ENCODE results near the gene RPL13. TPM values are rescaled to one million over a fixed set of nuclear protein-coding genes. Genes with fewer than 3 reads are reported as not detected.

Gene RPL13
- total and polyA plus RNA-seq, 2 of the 8 experiments (the other 6 are each of a cell fraction or from before 2014, with no cell fraction given) = 2,162 to 7,384 TPM

DNA sequence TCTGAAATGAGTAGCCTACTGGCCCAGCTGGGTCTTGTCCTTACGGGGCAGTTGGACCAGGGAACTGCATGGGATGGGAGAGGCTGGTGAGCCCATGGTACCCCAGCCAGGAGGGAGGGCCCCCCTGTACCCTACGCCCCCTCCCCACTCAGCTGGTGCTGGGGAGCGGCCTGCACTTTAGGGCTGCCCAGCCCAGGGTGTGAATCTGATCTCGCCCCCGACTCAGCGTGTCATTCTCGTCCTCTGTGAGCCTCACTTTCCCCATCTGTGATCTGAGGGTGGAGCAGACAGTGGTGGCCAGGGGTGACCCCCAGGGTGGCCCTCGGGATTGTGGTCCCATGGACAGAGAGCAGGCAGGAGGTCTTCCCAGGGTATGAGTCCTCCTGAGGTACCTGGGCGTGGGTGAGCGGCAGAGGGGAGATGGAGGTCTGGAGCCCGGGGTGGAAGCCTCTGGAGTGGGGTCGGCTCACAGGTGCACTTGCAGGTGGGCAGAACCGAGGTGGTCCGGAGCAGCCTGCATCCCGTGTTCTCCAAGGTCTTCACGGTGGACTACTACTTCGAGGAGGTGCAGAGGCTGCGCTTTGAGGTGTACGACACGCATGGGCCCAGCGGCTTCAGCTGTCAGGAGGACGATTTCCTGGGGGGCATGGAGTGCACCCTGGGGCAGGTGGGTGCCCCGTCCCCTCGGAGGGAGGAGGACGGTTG is 16.7 kb downstream of the RPL13 start:
- no peak for DNase-seq (ENCODE audit: low read depth in 1 of 2, low spot score in 2 of 2)
- Histone ChIP-seq H2BK20ac (ENCODE audit: low read length) (no peak overlapping the region), H2BK5ac (ENCODE audit: low read depth, low read length) (no peak overlapping the region), H4K8ac (ENCODE audit: extremely low read depth, insufficient read depth, low read length) (no peak overlapping the region), H3K23ac (ENCODE audit: insufficient read length) (no peak overlapping the region), H3K27me3 (replicated peaks in 1 of 4; ENCODE audit: control insufficient read depth in 3 of 4, extremely low read depth in 1 of 4, insufficient read depth in 3 of 4, low read length in 3 of 4) (peaks cover 4 to 30% (median 21%) of the 10 kb centered on the region in 4 experiments; a peak in 6 of 7 replicates), H3K4me2 (ENCODE audit: insufficient read depth in 1 of 2, low read depth in 2 of 2, low read length in 2 of 2) (peak overlapping the region; percentile 62 to 82; a peak in 3 of 4 replicates), H3K4ac (replicated peaks; ENCODE audit: insufficient read length, low read depth, low read length) (peak overlapping the region; percentile 69), H3K4me3 (ENCODE audit: extremely low read depth in 1 of 4, insufficient read depth in 2 of 4, low read depth in 3 of 4, low read length in 4 of 4) (peak overlapping the region in 2 of 4 experiments; percentile 72 to 86; a peak in 1 of 8 replicates), H4K20me1 (replicated peaks in 1 of 2; ENCODE audit: control insufficient read depth in 1 of 2, insufficient read depth in 2 of 2, low read length in 2 of 2) (peaks cover 0 to 10% of the 10 kb centered on the region in 2 experiments), H3K23me2 (ENCODE audit: low read depth, low read length) (peaks cover 6% of the 10 kb centered on the region; the same call in 1 of the 2 replicates), H3K79me2 (ENCODE audit: control insufficient read depth in 1 of 2, insufficient read depth in 2 of 2, low read length in 2 of 2) (no peaks in the 10 kb centered on the region), H3K79me1 (ENCODE audit: low read depth, low read length) (peaks cover 4% of the 10 kb centered on the region; the same call in 1 of the 2 replicates), H4K91ac (replicated peaks; ENCODE audit: insufficient read length, low read length) (no peak overlapping the region), H4K5ac (ENCODE audit: insufficient read length, low read depth, low read length) (no peak overlapping the region), H3K56ac (replicated peaks; ENCODE audit: insufficient read length, low read depth, low read length) (no peak overlapping the region), H3K18ac (ENCODE audit: extremely low read depth, low read length) (no peak overlapping the region), H2AK5ac (ENCODE audit: low read depth, low read length) (no peak overlapping the region), H3K14ac (ENCODE audit: insufficient read length) (no peak overlapping the region), H3K27ac (ENCODE audit: low read depth, low read length) (no peak overlapping the region), H3K9ac (replicated peaks in 1 of 4; ENCODE audit: extremely low read depth in 1 of 4, low read depth in 3 of 4, low read length in 3 of 4) (no peak overlapping the region), H3K36me3 (ENCODE audit: control insufficient read depth in 2 of 4, insufficient read depth in 4 of 4, low read length in 3 of 4) (peaks cover 0 to 14% (median 2%) of the 10 kb centered on the region in 4 experiments; a peak in 5 of 8 replicates), H2BK15ac (ENCODE audit: low read length) (no peak overlapping the region), H2BK12ac (ENCODE audit: low read depth, low read length) (no peak overlapping the region), H3K4me1 (replicated peaks in 1 of 4; ENCODE audit: control insufficient read depth in 3 of 4, insufficient read depth in 4 of 4, low read length in 3 of 4) (peaks cover 0 to 10% (median 6%) of the 10 kb centered on the region in 4 experiments; a peak in 5 of 7 replicates), H2AFZ (ENCODE audit: low read length) (no peak overlapping the region), H2BK120ac (replicated peaks; ENCODE audit: low read depth, low read length) (no peak overlapping the region), H3K9me3 (ENCODE audit: insufficient read depth in 2 of 2, low read depth in 1 of 2, low read length in 1 of 2) (peaks cover 0 to 4% of the 10 kb centered on the region in 2 experiments; a peak in 2 of 4 replicates)
- no peak for FAIRE-seq
- 87% methylated on average over 23 of the region's 25 CpGs; no CpG with 5 or more reads in 1 of the 2 experiments for WGBS, 2 experiments (ENCODE audit: extremely low coverage in 1 of 2, insufficient coverage in 1 of 2, insufficient read length in 1 of 2, insufficient replicate concordance in 2 of 2, low coverage in 1 of 2, low lambda C conversion rate in 2 of 2, missing lambda C conversion rate in 1 of 2)
- ChIA-PET POLR2A (ENCODE audit: partially characterized antibody) (interaction anchor here (2.9 to 3.4 kb wide), 2 partner anchors 11 to 14 kb away, joined by 22 read pairs; no protein-coding TSS in a partner anchor), CTCF (ENCODE audit: partially characterized antibody) (interaction anchor here (0.7 to 1.5 kb wide), 4 partner anchors 14 to 123 kb away, joined by 3 to 7 read pairs (median 3); no protein-coding TSS in a partner anchor)
- TF ChIP-seq SP1 (IDR thresholded peaks at IDR 0.05; ENCODE audit: low read depth, low read length) (no peak), KDM5A (IDR thresholded peaks at IDR 0.05; ENCODE audit: low read length) (no peak), RAD21 (IDR thresholded peaks at IDR 0.05 in 1 of 2, conservative IDR thresholded peaks at IDR 0.05 in 1 of 2; ENCODE audit: low read depth in 2 of 2, low read length in 2 of 2) (no peak), EZH2 (IDR thresholded peaks at IDR 0.05; ENCODE audit: low read depth, low read length, severe bottlenecking) (no peak), ZNF274 (IDR thresholded peaks at IDR 0.05; ENCODE audit: borderline replicate concordance, extremely low read depth, low read length) (no peak), CHD1 (IDR thresholded peaks at IDR 0.05; ENCODE audit: low read depth, low read length) (no peak), SIX5 (IDR thresholded peaks at IDR 0.05; ENCODE audit: low read depth, low read length) (no peak), CBX8 (IDR thresholded peaks at IDR 0.05; ENCODE audit: borderline replicate concordance, low read depth, low read length) (no peak), SUZ12 (IDR thresholded peaks at IDR 0.05; ENCODE audit: low read length) (no peak), CBX5 (IDR thresholded peaks at IDR 0.05; ENCODE audit: low read depth, low read length) (no peak), POLR2AphosphoS5 (IDR thresholded peaks at IDR 0.05; ENCODE audit: low read depth, low read length) (no peak), HDAC2 (IDR thresholded peaks at IDR 0.05; ENCODE audit: borderline replicate concordance in 1 of 2, low read depth in 2 of 2, low read length in 2 of 2) (no peak)

All from H1 (cell line).